IMR-90 (cell line): ENCODE measurements around the gene HSFX3.

ENCODE experiments used
- BHLHE40 ChIP-seq: fragments of 150-350 bp; IDR thresholded peaks from 2 replicates; pipeline ENCODE4 v1.6.1; 2016; ENCODE audit warnings: mild to moderate bottlenecking, low read depth, low read length
- CTCF ChIP-seq: conservative IDR thresholded peaks from 2 replicates; pipeline ENCODE4 v1.5.1; 2012; ENCODE audit warnings: mild to moderate bottlenecking, low read depth, low read length, improper control_type of control experiment
- NFE2L2 ChIP-seq: fragments of 150-350 bp; IDR thresholded peaks from 2 replicates; pipeline ENCODE4 v1.6.1; 2016; ENCODE audit warnings: low read depth, mild to moderate bottlenecking, low read length
- POLR2A ChIP-seq: IDR thresholded peaks from 2 replicates; pipeline ENCODE4 v1.6.1; 2012; ENCODE audit warnings: mild to moderate bottlenecking, low read depth, low read length
- RAD21 ChIP-seq: IDR thresholded peaks from 2 replicates; pipeline ENCODE4 v1.6.1; 2012; ENCODE audit warnings: low read length, improper control_type of control experiment

GRCh38 chrX:149572743-149573142 is 23.0 kb upstream of the HSFX3 start:
- TF ChIP-seq CTCF (no peak), RAD21 (no peak), BHLHE40 (no peak), NFE2L2 (no peak), POLR2A (no peak)
